Measurements from ENCODE around the gene FHIT. TPM values are rescaled to one million over a fixed set of nuclear protein-coding genes. Genes with fewer than 3 reads are reported as not detected.

The FHIT gene
- total and polyA plus RNA-seq, 2 experiments from 2014 or later: 9.7 to 16.2 TPM

DNA sequence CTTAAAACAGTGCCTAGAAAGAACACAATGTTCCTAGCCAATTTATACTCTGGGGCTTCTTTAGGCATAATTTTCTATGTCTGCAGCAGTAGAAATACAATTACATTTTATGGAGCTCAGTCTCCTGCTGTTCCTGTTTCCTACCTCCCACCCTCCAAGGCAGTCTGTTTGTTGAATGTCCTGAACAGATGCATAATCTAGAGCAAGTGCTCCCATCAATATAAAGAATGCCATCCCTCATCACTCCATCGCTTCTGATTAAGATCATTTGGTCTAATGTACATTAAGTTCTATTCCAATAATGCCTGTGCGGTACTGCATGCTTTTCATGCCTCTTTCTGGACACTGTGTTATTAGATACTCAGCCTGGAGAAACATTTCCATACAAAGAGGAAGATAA, 1331.7 kb downstream of the FHIT start:
- H3K9me2 ChIP-seq (replicated peaks; ENCODE audit: insufficient read depth): no peaks in the 10 kb centered on the region

DNA sequence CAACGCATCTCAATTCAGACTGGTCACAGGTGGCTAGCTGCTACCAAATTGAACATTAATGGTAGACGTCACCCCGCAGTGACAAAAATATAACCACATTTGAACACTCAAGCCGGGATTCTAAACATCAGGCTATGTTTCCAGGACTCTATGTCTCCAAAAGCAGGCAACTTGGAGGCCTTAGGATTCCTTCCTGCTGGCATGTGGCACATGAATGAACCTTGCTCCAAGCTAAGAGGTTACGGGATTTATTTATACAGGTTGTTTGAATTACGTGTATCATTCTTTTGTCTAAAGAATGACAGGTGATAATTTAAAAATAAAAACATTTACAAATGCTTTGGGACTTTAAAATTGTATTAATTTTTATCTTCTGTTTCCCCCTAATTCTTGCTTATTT, 1337.0 kb downstream of the FHIT start:
- H3K4me2 ChIP-seq: no peak overlapping the region
- TF ChIP-seq EZH2 (IDR thresholded peaks at IDR 0.05; ENCODE audit: borderline replicate concordance) (no peak), EZH2phosphoT487 (IDR thresholded peaks at IDR 0.05; ENCODE audit: low read depth, severe bottlenecking, unreplicated experiment) (no peak)
- TF ChIP-seq, protein P1, sequence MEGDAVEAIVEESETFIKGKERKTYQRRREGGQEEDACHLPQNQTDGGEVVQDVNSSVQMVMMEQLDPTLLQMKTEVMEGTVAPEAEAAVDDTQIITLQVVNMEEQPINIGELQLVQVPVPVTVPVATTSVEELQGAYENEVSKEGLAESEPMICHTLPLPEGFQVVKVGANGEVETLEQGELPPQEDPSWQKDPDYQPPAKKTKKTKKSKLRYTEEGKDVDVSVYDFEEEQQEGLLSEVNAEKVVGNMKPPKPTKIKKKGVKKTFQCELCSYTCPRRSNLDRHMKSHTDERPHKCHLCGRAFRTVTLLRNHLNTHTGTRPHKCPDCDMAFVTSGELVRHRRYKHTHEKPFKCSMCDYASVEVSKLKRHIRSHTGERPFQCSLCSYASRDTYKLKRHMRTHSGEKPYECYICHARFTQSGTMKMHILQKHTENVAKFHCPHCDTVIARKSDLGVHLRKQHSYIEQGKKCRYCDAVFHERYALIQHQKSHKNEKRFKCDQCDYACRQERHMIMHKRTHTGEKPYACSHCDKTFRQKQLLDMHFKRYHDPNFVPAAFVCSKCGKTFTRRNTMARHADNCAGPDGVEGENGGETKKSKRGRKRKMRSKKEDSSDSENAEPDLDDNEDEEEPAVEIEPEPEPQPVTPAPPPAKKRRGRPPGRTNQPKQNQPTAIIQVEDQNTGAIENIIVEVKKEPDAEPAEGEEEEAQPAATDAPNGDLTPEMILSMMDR (IDR thresholded peaks at IDR 0.05; ENCODE audit: poor library complexity): no peak
- no peaks in the 10 kb centered on the region for H3K4me1 ChIP-seq (ENCODE audit: insufficient read depth)
- H3K9me2 ChIP-seq (replicated peaks; ENCODE audit: insufficient read depth): no peaks in the 10 kb centered on the region
- H3K27me3 ChIP-seq: no peaks in the 10 kb centered on the region
- 93% methylated on average over 6 of the region's 6 CpGs for WGBS (ENCODE audit: low lambda C conversion rate, missing lambda C conversion rate)
- no peak for DNase-seq (ENCODE audit: low spot score)
- H3K27ac ChIP-seq: no peak overlapping the region
- no peaks in the 10 kb centered on the region for H3K9me3 ChIP-seq (ENCODE audit: low read depth)
- no peaks in the 10 kb centered on the region for H3K79me2 ChIP-seq
- H3K36me3 ChIP-seq (replicated peaks; ENCODE audit: insufficient read depth, low read depth): no peaks in the 10 kb centered on the region
- no peaks in the 10 kb centered on the region for H4K20me1 ChIP-seq (ENCODE audit: insufficient read depth, poor library complexity, severe bottlenecking)
- no peak overlapping the region for H2AFZ ChIP-seq
- no peak overlapping the region for H3K4me3 ChIP-seq

More for the DNA sequence above, 1331.7 kb downstream of the FHIT start:
- no peaks in the 10 kb centered on the region for H3K4me1 ChIP-seq (ENCODE audit: insufficient read depth)
- 81% methylated on average over 2 of the region's 2 CpGs for WGBS (ENCODE audit: low lambda C conversion rate, missing lambda C conversion rate)
- H3K27me3 ChIP-seq: no peaks in the 10 kb centered on the region
- DNase-seq (ENCODE audit: low spot score): no peak
- H3K4me2 ChIP-seq: no peak overlapping the region
- no peak overlapping the region for H2AFZ ChIP-seq
- H3K27ac ChIP-seq: no peak overlapping the region
- H3K36me3 ChIP-seq (replicated peaks; ENCODE audit: insufficient read depth, low read depth): no peaks in the 10 kb centered on the region
- H4K20me1 ChIP-seq (ENCODE audit: insufficient read depth, poor library complexity, severe bottlenecking): no peaks in the 10 kb centered on the region
- H3K9me3 ChIP-seq (ENCODE audit: low read depth): no peaks in the 10 kb centered on the region
- no peak overlapping the region for H3K4me3 ChIP-seq
- no peak for TF ChIP-seq EZH2phosphoT487 (IDR thresholded peaks at IDR 0.05; ENCODE audit: low read depth, severe bottlenecking, unreplicated experiment)
- TF ChIP-seq, protein P1 (IDR thresholded peaks at IDR 0.05; ENCODE audit: poor library complexity): no peak
- no peak for TF ChIP-seq EZH2 (IDR thresholded peaks at IDR 0.05; ENCODE audit: borderline replicate concordance)
- H3K79me2 ChIP-seq: no peaks in the 10 kb centered on the region

DNA sequence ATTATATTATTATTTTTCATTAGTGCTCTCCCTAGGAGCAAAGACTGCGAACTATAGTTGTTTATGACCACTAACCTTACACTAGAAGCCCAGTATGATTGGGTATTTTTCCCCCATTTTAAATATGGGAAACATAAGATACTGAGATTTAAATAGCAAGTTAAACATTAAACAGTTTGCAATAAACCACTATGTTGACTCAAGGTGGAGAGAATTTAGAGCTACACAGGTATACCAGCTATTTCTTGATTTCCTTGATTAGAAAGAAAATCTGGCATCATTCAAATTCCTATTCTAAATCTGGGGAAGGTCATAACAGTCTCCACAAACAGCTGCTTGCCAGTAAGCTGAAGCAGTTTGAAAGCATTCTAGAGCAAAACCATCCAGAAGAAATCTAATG, 1337.6 kb downstream of the FHIT start:
- H2AFZ ChIP-seq: no peak overlapping the region
- H3K36me3 ChIP-seq (replicated peaks; ENCODE audit: insufficient read depth, low read depth): no peaks in the 10 kb centered on the region
- H3K4me1 ChIP-seq (ENCODE audit: insufficient read depth): no peaks in the 10 kb centered on the region
- H3K79me2 ChIP-seq: no peaks in the 10 kb centered on the region
- TF ChIP-seq, protein P1 (IDR thresholded peaks at IDR 0.05; ENCODE audit: poor library complexity): no peak
- TF ChIP-seq EZH2phosphoT487 (IDR thresholded peaks at IDR 0.05; ENCODE audit: low read depth, severe bottlenecking, unreplicated experiment) (no peak), EZH2 (IDR thresholded peaks at IDR 0.05; ENCODE audit: borderline replicate concordance) (no peak)
- no peaks in the 10 kb centered on the region for H3K9me3 ChIP-seq (ENCODE audit: low read depth)
- WGBS (ENCODE audit: low lambda C conversion rate, missing lambda C conversion rate): 95% methylated on average over 1 of the region's 1 CpG
- no peaks in the 10 kb centered on the region for H3K27me3 ChIP-seq
- H4K20me1 ChIP-seq (ENCODE audit: insufficient read depth, poor library complexity, severe bottlenecking): no peaks in the 10 kb centered on the region
- H3K9me2 ChIP-seq (replicated peaks; ENCODE audit: insufficient read depth): no peaks in the 10 kb centered on the region
- no peak overlapping the region for H3K4me2 ChIP-seq
- no peak for DNase-seq (ENCODE audit: low spot score)
- no peak overlapping the region for H3K4me3 ChIP-seq
- no peak overlapping the region for H3K27ac ChIP-seq

DNA sequence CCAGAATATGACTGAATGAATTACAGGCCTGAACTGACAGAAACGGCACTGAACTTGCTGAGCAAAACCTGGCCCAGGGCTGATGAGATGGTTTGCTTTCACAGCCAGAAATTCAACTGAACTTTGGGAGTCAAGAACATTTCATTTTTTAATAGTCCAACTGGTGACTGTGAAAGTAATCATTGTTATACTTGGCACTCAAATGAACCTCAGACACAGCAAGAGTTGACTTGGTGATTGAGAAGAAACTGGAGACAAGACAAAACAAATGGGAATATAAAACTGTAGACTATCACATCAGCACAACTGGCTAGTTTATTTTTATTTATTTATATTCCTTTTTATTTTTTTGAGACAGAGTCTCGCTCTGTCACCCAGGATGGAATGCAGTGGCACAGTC, 1342.6 kb downstream of the FHIT start:
- Histone ChIP-seq H3K9me3 (ENCODE audit: low read depth) (no peaks in the 10 kb centered on the region), H3K4me1 (ENCODE audit: insufficient read depth) (no peaks in the 10 kb centered on the region), H3K27ac (no peak overlapping the region), H3K9me2 (replicated peaks; ENCODE audit: insufficient read depth) (no peaks in the 10 kb centered on the region), H3K79me2 (no peaks in the 10 kb centered on the region), H3K36me3 (replicated peaks; ENCODE audit: insufficient read depth, low read depth) (no peaks in the 10 kb centered on the region), H3K4me2 (no peak overlapping the region), H3K27me3 (no peaks in the 10 kb centered on the region), H4K20me1 (ENCODE audit: insufficient read depth, poor library complexity, severe bottlenecking) (no peaks in the 10 kb centered on the region), H2AFZ (no peak overlapping the region), H3K4me3 (no peak overlapping the region)
- 94% methylated on average over 2 of the region's 2 CpGs for WGBS (ENCODE audit: low lambda C conversion rate, missing lambda C conversion rate)
- TF ChIP-seq, protein P1 (IDR thresholded peaks at IDR 0.05; ENCODE audit: poor library complexity): no peak
- no peak for TF ChIP-seq EZH2 (IDR thresholded peaks at IDR 0.05; ENCODE audit: borderline replicate concordance)
- TF ChIP-seq EZH2phosphoT487 (IDR thresholded peaks at IDR 0.05; ENCODE audit: low read depth, severe bottlenecking, unreplicated experiment): no peak
- no peak for DNase-seq (ENCODE audit: low spot score)

Data from hepatocyte (in vitro differentiated cells).